ENCODE results near the gene SLC26A6. TPM values are rescaled to one million over a fixed set of nuclear protein-coding genes. Genes with fewer than 3 reads are reported as not detected.

SLC26A6 gene
- total and polyA plus RNA-seq, 4 donors, result 4.4 to 13.1 (median 6.3) TPM

DNA sequence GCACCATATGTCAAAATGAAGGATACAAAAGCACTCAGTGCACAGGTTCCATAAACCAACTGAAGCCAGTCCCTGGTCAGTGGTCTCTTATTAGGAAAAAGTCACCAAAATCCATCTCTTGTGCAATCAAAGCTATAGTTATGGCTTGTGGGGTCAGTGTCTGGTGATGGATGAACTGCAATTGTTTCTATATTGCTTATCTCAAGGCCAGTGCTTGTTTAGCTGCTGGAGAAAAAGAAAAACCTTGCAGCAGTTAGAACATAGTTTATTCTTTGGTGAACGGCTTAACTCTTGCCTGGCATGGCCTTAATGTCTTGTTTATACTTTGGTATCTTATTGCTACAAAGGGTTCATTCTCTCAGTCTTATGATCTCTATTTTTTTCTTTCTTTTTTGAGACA is 23.0 kb downstream of the SLC26A6 start:
- Histone ChIP-seq H3K9me3 (ENCODE audit: control insufficient read depth in 4 of 4, low read length in 3 of 4) (peaks cover 1 to 3% (median 3%) of the 10 kb centered on the region in 4 donors), H3K27me3 (ENCODE audit: control insufficient read depth in 4 of 4, insufficient read depth in 4 of 4, low read length in 3 of 4) (no peaks in the 10 kb centered on the region), H3K9ac (ENCODE audit: low read depth in 1 of 2, low read length in 2 of 2) (no peak overlapping the region), H3K27ac (ENCODE audit: low read depth in 1 of 2, low read length in 2 of 2) (no peak overlapping the region), H3K4me1 (ENCODE audit: control insufficient read depth in 4 of 4, insufficient read depth in 4 of 4, low read length in 3 of 4) (peaks cover 0 to 16% (median 13%) of the 10 kb centered on the region in 4 donors), H3K4me3 (ENCODE audit: low read depth in 1 of 3, low read length in 3 of 3) (no peak overlapping the region), H3K36me3 (ENCODE audit: control insufficient read depth in 4 of 4, insufficient read depth in 3 of 4, low read depth in 1 of 4, low read length in 3 of 4) (no peaks in the 10 kb centered on the region)
- WGBS, result 71% methylated on average over 1 of the region's 1 CpG
- DNase-seq (ENCODE audit: low spot score), result no peak
- TF ChIP-seq RAD21 (IDR thresholded peaks at IDR 0.05), result no peak
- TF ChIP-seq, protein P1, sequence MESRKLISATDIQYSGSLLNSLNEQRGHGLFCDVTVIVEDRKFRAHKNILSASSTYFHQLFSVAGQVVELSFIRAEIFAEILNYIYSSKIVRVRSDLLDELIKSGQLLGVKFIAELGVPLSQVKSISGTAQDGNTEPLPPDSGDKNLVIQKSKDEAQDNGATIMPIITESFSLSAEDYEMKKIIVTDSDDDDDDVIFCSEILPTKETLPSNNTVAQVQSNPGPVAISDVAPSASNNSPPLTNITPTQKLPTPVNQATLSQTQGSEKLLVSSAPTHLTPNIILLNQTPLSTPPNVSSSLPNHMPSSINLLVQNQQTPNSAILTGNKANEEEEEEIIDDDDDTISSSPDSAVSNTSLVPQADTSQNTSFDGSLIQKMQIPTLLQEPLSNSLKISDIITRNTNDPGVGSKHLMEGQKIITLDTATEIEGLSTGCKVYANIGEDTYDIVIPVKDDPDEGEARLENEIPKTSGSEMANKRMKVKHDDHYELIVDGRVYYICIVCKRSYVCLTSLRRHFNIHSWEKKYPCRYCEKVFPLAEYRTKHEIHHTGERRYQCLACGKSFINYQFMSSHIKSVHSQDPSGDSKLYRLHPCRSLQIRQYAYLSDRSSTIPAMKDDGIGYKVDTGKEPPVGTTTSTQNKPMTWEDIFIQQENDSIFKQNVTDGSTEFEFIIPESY (IDR thresholded peaks at IDR 0.05), result no peak
- TF ChIP-seq FOXA2 (IDR thresholded peaks at IDR 0.05), result no peak
- no peak for TF ChIP-seq RXRA (IDR thresholded peaks at IDR 0.05)
- no peak for TF ChIP-seq HNF4A (conservative IDR thresholded peaks at IDR 0.05)

DNA sequence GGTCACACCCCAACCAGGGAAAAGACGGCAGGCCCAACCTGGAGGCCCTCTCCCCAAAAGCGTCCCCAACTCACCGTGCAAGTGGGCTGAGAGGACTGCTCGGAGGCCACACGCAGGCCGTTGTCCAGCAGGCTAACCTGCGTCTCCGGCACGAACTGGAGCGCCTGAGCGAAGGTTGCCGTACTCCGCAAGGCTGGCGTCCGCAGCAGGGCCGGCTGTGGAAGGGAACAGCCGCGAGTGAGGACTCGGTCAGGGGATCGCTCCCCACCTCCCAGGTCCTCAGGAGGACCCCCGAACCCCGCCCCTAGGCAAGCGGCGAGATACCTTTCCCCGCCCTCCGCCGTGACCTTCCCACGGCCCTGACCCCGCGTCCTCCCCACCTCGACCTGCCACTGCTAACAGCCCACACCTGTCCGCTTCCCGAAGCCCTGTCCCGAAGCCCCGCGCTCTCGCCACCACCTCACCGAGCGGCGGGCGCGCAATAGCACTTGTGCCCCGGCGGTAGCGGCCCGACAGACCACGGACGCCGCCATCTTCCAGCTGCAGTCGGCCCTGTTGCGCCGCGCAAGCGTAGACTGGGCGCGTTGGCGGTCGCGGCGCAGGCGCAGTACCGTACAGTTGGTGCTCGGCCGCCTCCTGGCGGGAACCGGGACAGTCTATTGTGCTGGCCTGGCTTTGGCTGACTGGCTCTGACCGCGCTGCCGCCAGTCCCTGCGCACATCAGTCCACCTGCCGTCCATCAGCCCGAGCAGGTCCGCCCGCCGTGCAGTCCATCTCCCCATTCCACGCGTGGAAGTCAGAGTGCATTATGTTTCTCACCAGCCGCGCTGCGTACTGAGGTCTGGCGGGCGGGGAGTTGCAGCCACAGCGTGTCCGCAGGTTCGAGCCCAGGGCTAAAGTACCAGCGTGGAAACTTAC is 25.9 kb downstream of the SLC26A6 start, which contains the start of gene UQCRC1:
TSS of gene UQCRC1 (minus strand) at position 559 of the 918 bp plus-strand sequence. CDS start at position 533, 26 bp downstream.
- Histone ChIP-seq H3K4me3 (ENCODE audit: low read depth in 1 of 3, low read length in 3 of 3) (peak within 1 kb of the TSS; percentile 89 to 93 (median 90)), H3K9ac (ENCODE audit: low read depth in 1 of 2, low read length in 2 of 2) (peak within 1 kb of the TSS; percentile 89 to 93), H3K27me3 (ENCODE audit: control insufficient read depth in 4 of 4, insufficient read depth in 4 of 4, low read length in 3 of 4) (no peaks in the 10 kb centered on the region), H3K4me1 (ENCODE audit: control insufficient read depth in 4 of 4, insufficient read depth in 4 of 4, low read length in 3 of 4) (peaks cover 0 to 16% (median 13%) of the 10 kb centered on the region in 4 donors), H3K27ac (ENCODE audit: low read depth in 1 of 2, low read length in 2 of 2) (peak within 1 kb of the TSS; percentile 82 to 94), H3K36me3 (ENCODE audit: control insufficient read depth in 4 of 4, insufficient read depth in 3 of 4, low read depth in 1 of 4, low read length in 3 of 4) (peaks cover 3 to 16% (median 13%) of the 10 kb centered on the region in 4 donors), H3K9me3 (ENCODE audit: control insufficient read depth in 4 of 4, low read length in 3 of 4) (no peaks in the 10 kb centered on the region)
- TF ChIP-seq, protein P2, sequence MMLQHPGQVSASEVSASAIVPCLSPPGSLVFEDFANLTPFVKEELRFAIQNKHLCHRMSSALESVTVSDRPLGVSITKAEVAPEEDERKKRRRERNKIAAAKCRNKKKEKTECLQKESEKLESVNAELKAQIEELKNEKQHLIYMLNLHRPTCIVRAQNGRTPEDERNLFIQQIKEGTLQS (IDR thresholded peaks at IDR 0.05), result no peak
- TF ChIP-seq RAD21 (IDR thresholded peaks at IDR 0.05), result peak; percentile 52 to 76
- TF ChIP-seq, protein P3, sequence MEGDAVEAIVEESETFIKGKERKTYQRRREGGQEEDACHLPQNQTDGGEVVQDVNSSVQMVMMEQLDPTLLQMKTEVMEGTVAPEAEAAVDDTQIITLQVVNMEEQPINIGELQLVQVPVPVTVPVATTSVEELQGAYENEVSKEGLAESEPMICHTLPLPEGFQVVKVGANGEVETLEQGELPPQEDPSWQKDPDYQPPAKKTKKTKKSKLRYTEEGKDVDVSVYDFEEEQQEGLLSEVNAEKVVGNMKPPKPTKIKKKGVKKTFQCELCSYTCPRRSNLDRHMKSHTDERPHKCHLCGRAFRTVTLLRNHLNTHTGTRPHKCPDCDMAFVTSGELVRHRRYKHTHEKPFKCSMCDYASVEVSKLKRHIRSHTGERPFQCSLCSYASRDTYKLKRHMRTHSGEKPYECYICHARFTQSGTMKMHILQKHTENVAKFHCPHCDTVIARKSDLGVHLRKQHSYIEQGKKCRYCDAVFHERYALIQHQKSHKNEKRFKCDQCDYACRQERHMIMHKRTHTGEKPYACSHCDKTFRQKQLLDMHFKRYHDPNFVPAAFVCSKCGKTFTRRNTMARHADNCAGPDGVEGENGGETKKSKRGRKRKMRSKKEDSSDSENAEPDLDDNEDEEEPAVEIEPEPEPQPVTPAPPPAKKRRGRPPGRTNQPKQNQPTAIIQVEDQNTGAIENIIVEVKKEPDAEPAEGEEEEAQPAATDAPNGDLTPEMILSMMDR (IDR thresholded peaks at IDR 0.05; ENCODE audit: low read depth, low read length, missing input control), result peak; percentile 81
- TF ChIP-seq, protein P4, sequence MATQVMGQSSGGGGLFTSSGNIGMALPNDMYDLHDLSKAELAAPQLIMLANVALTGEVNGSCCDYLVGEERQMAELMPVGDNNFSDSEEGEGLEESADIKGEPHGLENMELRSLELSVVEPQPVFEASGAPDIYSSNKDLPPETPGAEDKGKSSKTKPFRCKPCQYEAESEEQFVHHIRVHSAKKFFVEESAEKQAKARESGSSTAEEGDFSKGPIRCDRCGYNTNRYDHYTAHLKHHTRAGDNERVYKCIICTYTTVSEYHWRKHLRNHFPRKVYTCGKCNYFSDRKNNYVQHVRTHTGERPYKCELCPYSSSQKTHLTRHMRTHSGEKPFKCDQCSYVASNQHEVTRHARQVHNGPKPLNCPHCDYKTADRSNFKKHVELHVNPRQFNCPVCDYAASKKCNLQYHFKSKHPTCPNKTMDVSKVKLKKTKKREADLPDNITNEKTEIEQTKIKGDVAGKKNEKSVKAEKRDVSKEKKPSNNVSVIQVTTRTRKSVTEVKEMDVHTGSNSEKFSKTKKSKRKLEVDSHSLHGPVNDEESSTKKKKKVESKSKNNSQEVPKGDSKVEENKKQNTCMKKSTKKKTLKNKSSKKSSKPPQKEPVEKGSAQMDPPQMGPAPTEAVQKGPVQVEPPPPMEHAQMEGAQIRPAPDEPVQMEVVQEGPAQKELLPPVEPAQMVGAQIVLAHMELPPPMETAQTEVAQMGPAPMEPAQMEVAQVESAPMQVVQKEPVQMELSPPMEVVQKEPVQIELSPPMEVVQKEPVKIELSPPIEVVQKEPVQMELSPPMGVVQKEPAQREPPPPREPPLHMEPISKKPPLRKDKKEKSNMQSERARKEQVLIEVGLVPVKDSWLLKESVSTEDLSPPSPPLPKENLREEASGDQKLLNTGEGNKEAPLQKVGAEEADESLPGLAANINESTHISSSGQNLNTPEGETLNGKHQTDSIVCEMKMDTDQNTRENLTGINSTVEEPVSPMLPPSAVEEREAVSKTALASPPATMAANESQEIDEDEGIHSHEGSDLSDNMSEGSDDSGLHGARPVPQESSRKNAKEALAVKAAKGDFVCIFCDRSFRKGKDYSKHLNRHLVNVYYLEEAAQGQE (IDR thresholded peaks at IDR 0.05), result peak; percentile 90
- peak in 1 of 2 donors; percentile 19 for TF ChIP-seq RXRA (IDR thresholded peaks at IDR 0.05)
- peak; percentile 99 for TF ChIP-seq YY1 (IDR thresholded peaks at IDR 0.05)
- TF ChIP-seq HNF4G (IDR thresholded peaks at IDR 0.05), result no peak
- 2% methylated on average over 86 of the region's 86 CpGs for whole genome bisulfite sequencing
- DNase-seq (ENCODE audit: low spot score), result peak; percentile 91
